Measurements from ENCODE around the gene KIF25.

DNA sequence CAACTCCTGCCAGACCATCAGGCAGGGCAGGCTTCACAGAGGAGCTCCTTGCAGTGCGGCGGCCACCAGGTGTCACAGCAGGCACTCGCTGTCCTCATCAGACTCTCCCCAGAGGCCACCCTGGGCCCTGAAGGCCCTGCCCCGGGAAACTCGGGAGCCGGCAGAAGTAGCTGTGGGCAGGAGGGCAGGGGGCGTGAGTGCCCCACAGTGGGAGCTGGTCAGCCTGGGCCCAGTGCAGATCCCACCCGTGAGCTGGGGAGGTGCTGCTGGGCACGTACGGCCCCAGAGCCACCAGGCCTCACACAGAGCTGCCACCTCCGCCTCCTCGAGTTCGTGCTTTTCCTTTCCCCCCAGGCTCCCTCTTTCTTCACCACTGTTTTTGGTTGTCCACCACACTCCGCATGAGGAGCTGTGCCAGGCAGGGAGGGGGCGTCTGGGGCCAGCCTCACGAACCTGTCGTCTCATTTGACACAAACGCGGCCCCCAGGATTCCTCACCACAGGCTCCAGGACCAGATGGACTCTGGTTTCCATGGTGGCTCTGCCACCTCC lies 47.7 kb downstream of the KIF25 start:
- no peak for TF ChIP-seq CTCF (conservative IDR thresholded peaks at IDR 0.05; ENCODE audit: low read length)
- TF ChIP-seq EZH2phosphoT487 (IDR thresholded peaks at IDR 0.05; ENCODE audit: borderline replicate concordance) = no peak

Data from Loucy (cell line).